Parathyroid adenoma (tissue), 2 donors: ENCODE measurements around the gene SNX27.
A peak's percentile ranks its signal among the peaks of the same experiment; 100 is the strongest.

Experiments used
- H2AFZ ChIP-seq: fragments of 300-600 bp; sonication (generic); one replicate; pipeline ENCODE4 v1.7.0; 2017; ENCODE audit warnings: antibody characterized with exemption, mild to moderate bottlenecking
- H3K27ac ChIP-seq: fragments of 300-600 bp; sonication (generic); one replicate; pipeline ENCODE4 v1.7.0; 2017
- H3K27me3 ChIP-seq: fragments of 300-600 bp; sonication (generic); one replicate; pipeline ENCODE4 v1.7.0; 2017; ENCODE audit warnings: low read length; ENCODE audit not compliant: control insufficient read depth, insufficient read depth
- H3K36me3 ChIP-seq: fragments of 300-600 bp; sonication (generic); one replicate; pipeline ENCODE4 v1.7.0; 2017; ENCODE audit warnings: low read length; ENCODE audit not compliant: control insufficient read depth, insufficient read depth
- H3K4me1 ChIP-seq: fragments of 300-600 bp; sonication (generic); one replicate; pipeline ENCODE4 v1.7.0; 2017; ENCODE audit warnings: control low read depth
- H3K4me2 ChIP-seq: fragments of 300-600 bp; sonication (generic); one replicate; pipeline ENCODE4 v1.7.0; 2017; ENCODE audit warnings: low read length
- H3K4me3 ChIP-seq: fragments of 300-600 bp; sonication (generic); one replicate; pipeline ENCODE4 v1.7.0; 2017; ENCODE audit warnings: low read depth, low read length
- H3K79me2 ChIP-seq: fragments of 300-600 bp; sonication (generic); one replicate; pipeline ENCODE4 v1.7.0; 2017; ENCODE audit warnings: control low read depth
- H3K9ac ChIP-seq: fragments of 300-600 bp; sonication (generic); one replicate; pipeline ENCODE4 v1.7.0; 2017; ENCODE audit warnings: mild to moderate bottlenecking
- H3K9me3 ChIP-seq: fragments of 300-600 bp; sonication (generic); one replicate; pipeline ENCODE4 v1.7.0; 2017; ENCODE audit warnings: low read length; ENCODE audit not compliant: control insufficient read depth
- CTCF ChIP-seq: fragments of 300-600 bp; sonication (generic); IDR thresholded peaks from one replicate; pipeline ENCODE4 v1.7.0; 2017; ENCODE audit warnings: antibody characterized with exemption, mild to moderate bottlenecking
- donor health status: primary hyperparathyroidism.

SNX27 gene

GRCh38 chr1:151689494-151689893 lies 77.6 kb downstream of the SNX27 start:
- H3K9me3 ChIP-seq, result no peaks in the 10 kb centered on the region
- no peak overlapping the region for H3K27ac ChIP-seq
- H3K4me1 ChIP-seq, result no peaks in the 10 kb centered on the region
- H3K4me2 ChIP-seq, result no peak overlapping the region
- H3K36me3 ChIP-seq, result no peaks in the 10 kb centered on the region
- H3K27me3 ChIP-seq, result no peaks in the 10 kb centered on the region
- TF ChIP-seq CTCF, result no peak
- H3K9ac ChIP-seq, result no peak overlapping the region
- H2AFZ ChIP-seq, result no peak overlapping the region
- no peaks in the 10 kb centered on the region for H3K79me2 ChIP-seq
- H3K4me3 ChIP-seq, result no peak overlapping the region

DNA sequence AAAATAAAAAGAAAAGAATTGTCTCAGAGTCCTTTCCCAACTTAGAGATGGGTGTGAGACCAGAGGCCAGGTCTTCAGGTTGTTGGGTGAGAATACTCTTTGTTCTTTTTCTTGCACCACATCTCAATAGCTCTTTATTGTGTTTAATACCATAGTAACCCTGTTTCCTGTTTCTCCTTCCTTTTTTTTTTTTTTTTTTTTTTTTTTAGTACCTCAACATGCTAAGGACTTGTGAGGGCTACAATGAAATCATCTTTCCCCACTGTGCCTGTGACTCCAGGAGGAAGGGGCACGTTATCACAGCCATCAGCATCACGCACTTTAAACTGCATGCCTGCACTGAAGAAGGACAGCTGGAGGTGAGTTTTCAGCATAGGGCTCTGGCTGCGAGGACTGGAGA lies 80.4 kb downstream of the SNX27 start:
- Histone ChIP-seq H3K36me3 (no peaks in the 10 kb centered on the region), H3K27ac (no peak overlapping the region), H3K4me3 (no peak overlapping the region), H3K4me2 (no peak overlapping the region), H2AFZ (no peak overlapping the region), H3K9me3 (no peaks in the 10 kb centered on the region), H3K79me2 (no peaks in the 10 kb centered on the region), H3K27me3 (no peaks in the 10 kb centered on the region), H3K9ac (no peak overlapping the region), H3K4me1 (no peaks in the 10 kb centered on the region)
- TF ChIP-seq CTCF, result no peak

GRCh38 chr1:151693057-151693651 lies 81.3 kb downstream of the SNX27 start:
- H3K4me3 ChIP-seq, result no peak overlapping the region
- TF ChIP-seq CTCF, result peak; percentile 48
- no peaks in the 10 kb centered on the region for H3K36me3 ChIP-seq
- H3K4me2 ChIP-seq, result no peak overlapping the region
- no peak overlapping the region for H3K9ac ChIP-seq
- no peaks in the 10 kb centered on the region for H3K4me1 ChIP-seq
- no peaks in the 10 kb centered on the region for H3K27me3 ChIP-seq
- H2AFZ ChIP-seq, result no peak overlapping the region
- no peak overlapping the region for H3K27ac ChIP-seq
- H3K9me3 ChIP-seq, result no peaks in the 10 kb centered on the region
- H3K79me2 ChIP-seq, result no peaks in the 10 kb centered on the region

DNA sequence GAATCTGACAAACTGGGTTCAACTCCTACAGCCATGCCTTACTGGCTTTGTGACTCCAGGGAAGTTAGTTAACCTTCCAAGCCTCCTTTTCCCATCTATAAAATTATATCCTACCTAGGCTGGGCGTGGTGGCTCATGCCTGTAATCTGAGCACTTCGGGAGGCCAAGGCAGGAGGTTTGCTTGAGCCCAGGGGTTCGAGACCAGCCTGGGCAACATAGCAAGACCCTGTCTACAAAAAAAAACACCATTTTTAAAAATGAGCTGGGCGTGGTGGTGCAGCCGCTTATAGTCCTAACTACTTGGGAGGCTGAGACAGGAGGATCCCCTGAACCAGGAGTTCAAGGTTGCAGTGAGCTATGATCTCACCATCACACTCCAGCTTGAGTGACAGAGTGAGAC lies 89.7 kb downstream of the SNX27 start:
- Histone ChIP-seq H3K36me3 (no peaks in the 10 kb centered on the region), H3K4me2 (no peak overlapping the region), H3K27me3 (no peaks in the 10 kb centered on the region), H3K9ac (no peak overlapping the region), H3K27ac (no peak overlapping the region), H3K9me3 (no peaks in the 10 kb centered on the region), H3K4me1 (no peaks in the 10 kb centered on the region), H2AFZ (no peak overlapping the region), H3K4me3 (no peak overlapping the region), H3K79me2 (no peaks in the 10 kb centered on the region)
- no peak for TF ChIP-seq CTCF

DNA sequence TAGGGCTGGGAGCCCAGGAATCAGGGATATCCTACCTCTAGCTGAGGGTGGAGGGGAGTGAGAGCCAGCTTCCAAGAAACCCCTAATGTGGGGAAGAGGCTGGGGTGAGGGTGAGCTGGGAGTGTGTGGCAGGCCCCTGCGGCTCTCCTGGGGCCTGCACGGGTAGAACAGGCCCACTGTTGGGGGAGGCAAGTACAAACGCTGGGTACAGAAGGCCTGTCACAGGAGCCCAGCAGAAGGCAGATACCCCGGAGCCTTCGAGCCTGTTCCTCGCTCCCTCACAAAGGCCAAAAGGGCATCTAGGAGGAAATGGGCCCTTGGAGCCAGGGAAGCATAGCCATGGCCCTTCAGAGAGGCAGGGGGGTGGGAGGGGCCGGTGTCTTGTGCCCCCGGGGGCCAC lies 91.1 kb downstream of the SNX27 start:
- no peaks in the 10 kb centered on the region for H3K9me3 ChIP-seq
- H3K36me3 ChIP-seq, result no peaks in the 10 kb centered on the region
- H3K79me2 ChIP-seq, result no peaks in the 10 kb centered on the region
- no peak overlapping the region for H3K4me3 ChIP-seq
- H3K27ac ChIP-seq, result no peak overlapping the region
- no peak overlapping the region for H2AFZ ChIP-seq
- TF ChIP-seq CTCF, result no peak
- no peak overlapping the region for H3K9ac ChIP-seq
- no peaks in the 10 kb centered on the region for H3K27me3 ChIP-seq
- H3K4me1 ChIP-seq, result no peaks in the 10 kb centered on the region
- H3K4me2 ChIP-seq, result no peak overlapping the region
